ENCODE measurements around the gene EMCN.

The EMCN gene

GRCh38 chr4:100424376-100424775 is 93.4 kb downstream of the EMCN start:
- TF ChIP-seq NFRKB (IDR thresholded peaks at IDR 0.05): no peak
- TF ChIP-seq CTBP1 (IDR thresholded peaks at IDR 0.05; ENCODE audit: borderline replicate concordance): no peak
- TF ChIP-seq SUZ12 (IDR thresholded peaks at IDR 0.05): no peak
- no peak for TF ChIP-seq SP1 (IDR thresholded peaks at IDR 0.05)
- no peak for TF ChIP-seq FOXK2 (IDR thresholded peaks at IDR 0.05)
- TF ChIP-seq HDGF (IDR thresholded peaks at IDR 0.05; ENCODE audit: borderline replicate concordance): no peak
- TF ChIP-seq L3MBTL2 (conservative IDR thresholded peaks at IDR 0.05): no peak
- no peak for TF ChIP-seq ARNT (IDR thresholded peaks at IDR 0.05)
- no peak for TF ChIP-seq FOXM1 (IDR thresholded peaks at IDR 0.05; ENCODE audit: borderline replicate concordance)
- TF ChIP-seq, protein P1, sequence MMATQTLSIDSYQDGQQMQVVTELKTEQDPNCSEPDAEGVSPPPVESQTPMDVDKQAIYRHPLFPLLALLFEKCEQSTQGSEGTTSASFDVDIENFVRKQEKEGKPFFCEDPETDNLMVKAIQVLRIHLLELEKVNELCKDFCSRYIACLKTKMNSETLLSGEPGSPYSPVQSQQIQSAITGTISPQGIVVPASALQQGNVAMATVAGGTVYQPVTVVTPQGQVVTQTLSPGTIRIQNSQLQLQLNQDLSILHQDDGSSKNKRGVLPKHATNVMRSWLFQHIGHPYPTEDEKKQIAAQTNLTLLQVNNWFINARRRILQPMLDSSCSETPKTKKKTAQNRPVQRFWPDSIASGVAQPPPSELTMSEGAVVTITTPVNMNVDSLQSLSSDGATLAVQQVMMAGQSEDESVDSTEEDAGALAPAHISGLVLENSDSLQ (IDR thresholded peaks at IDR 0.05): no peak
- no peak for TF ChIP-seq FOXA1 (IDR thresholded peaks at IDR 0.05)
- no peak for TF ChIP-seq BHLHE40 (IDR thresholded peaks at IDR 0.05; ENCODE audit: borderline replicate concordance)
- CTCF ChIA-PET: no interaction called here
- DNase-seq (ENCODE audit: extremely low spot score): no peak
- POLR2A ChIA-PET: no interaction called here

DNA sequence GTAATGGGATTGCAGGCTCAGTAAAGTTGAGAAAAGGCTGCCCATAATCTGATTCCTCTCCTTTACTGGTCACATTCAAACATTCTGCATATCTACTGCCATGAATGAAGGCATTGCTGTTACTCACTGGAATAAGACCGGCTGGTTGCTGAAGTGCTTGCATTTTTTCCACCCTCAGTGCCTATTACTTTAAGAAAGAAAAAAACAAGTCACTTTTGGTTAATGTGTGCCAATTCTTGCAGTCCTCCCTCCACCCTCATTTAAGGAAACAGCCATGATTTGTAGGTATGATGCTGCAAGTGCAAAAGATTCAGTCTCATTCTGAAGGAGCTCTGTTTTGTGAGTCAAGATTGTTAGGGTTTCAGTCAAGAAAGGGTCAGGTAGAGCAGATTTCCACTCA is 94.9 kb downstream of the EMCN start:
- CTCF ChIA-PET: no interaction called here

DNA sequence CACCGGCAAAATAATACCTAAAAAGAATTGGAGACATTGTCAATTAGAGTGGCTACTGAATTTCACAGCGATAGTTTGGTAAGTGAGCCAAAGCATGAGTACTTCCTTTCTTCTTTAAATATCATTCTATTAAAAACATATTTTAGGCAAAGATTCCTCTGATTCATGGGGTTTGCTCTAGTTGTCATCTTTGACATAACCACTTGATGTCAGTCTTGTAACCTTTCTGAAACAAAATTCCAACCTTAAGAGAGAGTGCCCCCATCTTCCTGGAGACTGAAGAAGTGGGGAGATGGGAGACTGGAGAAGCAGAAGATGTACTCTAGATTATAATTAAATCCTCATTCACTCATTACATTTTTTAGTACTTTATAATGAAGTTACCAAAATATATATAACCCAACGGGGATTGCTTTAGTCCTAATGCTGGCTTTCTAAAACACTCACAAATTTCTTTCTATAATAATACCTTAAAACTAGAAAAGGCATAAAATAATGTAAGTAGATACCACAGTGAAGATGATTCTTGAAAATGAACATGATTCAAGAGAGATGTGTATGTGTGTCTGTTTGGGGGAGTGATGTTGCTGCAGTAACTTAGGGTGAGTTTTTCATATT is 96.4 kb downstream of the EMCN start:
- POLR2A ChIA-PET: no interaction called here
- no peak for TF ChIP-seq FOXM1 (IDR thresholded peaks at IDR 0.05; ENCODE audit: borderline replicate concordance)
- TF ChIP-seq ELF4 (IDR thresholded peaks at IDR 0.05): no peak
- no peak for TF ChIP-seq L3MBTL2 (conservative IDR thresholded peaks at IDR 0.05)
- no peak for TF ChIP-seq FOXA1 (IDR thresholded peaks at IDR 0.05)
- TF ChIP-seq SP1 (IDR thresholded peaks at IDR 0.05): no peak
- no peak for TF ChIP-seq ARNT (IDR thresholded peaks at IDR 0.05)
- TF ChIP-seq BHLHE40 (IDR thresholded peaks at IDR 0.05; ENCODE audit: borderline replicate concordance): no peak
- no peak for TF ChIP-seq ZNF384 (IDR thresholded peaks at IDR 0.05)
- TF ChIP-seq NFRKB (IDR thresholded peaks at IDR 0.05): no peak
- TF ChIP-seq SUZ12 (IDR thresholded peaks at IDR 0.05): no peak
- no peak for TF ChIP-seq CTBP1 (IDR thresholded peaks at IDR 0.05; ENCODE audit: borderline replicate concordance)
- no peak for TF ChIP-seq FOXK2 (IDR thresholded peaks at IDR 0.05)
- no peak for TF ChIP-seq HDGF (IDR thresholded peaks at IDR 0.05; ENCODE audit: borderline replicate concordance)
- DNase-seq (ENCODE audit: extremely low spot score): peak; percentile 12
- CTCF ChIA-PET: no interaction called here

More for the DNA sequence above, 94.9 kb downstream of the EMCN start:
- TF ChIP-seq ARNT (IDR thresholded peaks at IDR 0.05) (no peak), BHLHE40 (IDR thresholded peaks at IDR 0.05; ENCODE audit: borderline replicate concordance) (no peak), L3MBTL2 (conservative IDR thresholded peaks at IDR 0.05) (no peak), ZNF384 (IDR thresholded peaks at IDR 0.05) (no peak), FOXK2 (IDR thresholded peaks at IDR 0.05) (no peak)
- POLR2A ChIA-PET: no interaction called here
- DNase-seq (ENCODE audit: extremely low spot score): no peak

DNA sequence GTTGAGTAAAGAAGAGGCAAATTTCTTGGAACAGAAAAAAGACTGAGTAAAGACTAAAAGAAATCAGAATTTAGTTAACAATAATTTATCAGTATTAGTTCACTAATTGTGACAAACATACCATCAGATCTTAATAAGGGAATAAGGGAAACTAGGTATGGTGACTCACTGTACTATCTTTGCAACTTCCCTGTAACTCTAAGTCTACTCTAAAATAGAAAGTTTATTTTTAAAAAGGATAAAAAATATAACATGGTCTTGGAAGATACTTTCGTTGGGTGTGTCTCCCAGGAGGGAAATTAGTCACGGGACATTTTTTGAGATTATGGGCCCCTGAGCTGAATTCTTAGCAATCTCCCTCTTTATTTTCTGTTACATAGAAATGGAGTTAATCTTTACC is 97.3 kb downstream of the EMCN start:
- CTCF ChIA-PET: no interaction called here
- no peak for DNase-seq (ENCODE audit: extremely low spot score)
- TF ChIP-seq SP1 (IDR thresholded peaks at IDR 0.05): no peak
- POLR2A ChIA-PET: no interaction called here

DNA sequence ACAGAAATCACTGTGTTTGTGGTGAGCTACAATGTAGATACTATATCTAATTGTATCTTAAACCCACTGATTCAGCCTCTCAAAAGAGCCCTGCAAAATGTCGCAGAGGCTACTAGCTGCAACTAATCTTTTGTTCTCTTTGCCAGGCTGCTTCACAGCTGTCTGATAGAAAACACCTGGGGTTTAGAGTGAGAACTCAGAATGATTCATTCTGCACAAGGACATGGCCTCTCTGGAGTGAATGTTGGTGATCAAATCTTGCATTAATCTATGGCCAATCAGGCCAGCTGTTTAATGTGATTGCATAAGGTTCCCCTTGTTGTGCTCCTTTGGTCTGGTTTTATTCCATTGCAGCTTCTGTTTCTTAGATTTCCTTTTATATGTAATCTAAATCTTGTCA is 100.3 kb downstream of the EMCN start:
- DNase-seq (ENCODE audit: extremely low spot score): no peak
- POLR2A ChIA-PET: no interaction called here
- CTCF ChIA-PET: no interaction called here
- no peak for TF ChIP-seq NFRKB (IDR thresholded peaks at IDR 0.05)
- no peak for TF ChIP-seq SUZ12 (IDR thresholded peaks at IDR 0.05)
- TF ChIP-seq SP1 (IDR thresholded peaks at IDR 0.05): no peak
- no peak for TF ChIP-seq LEF1 (IDR thresholded peaks at IDR 0.05; ENCODE audit: borderline replicate concordance)
- TF ChIP-seq CTBP1 (IDR thresholded peaks at IDR 0.05; ENCODE audit: borderline replicate concordance): no peak
- no peak for TF ChIP-seq TARDBP (IDR thresholded peaks at IDR 0.05)
- TF ChIP-seq L3MBTL2 (conservative IDR thresholded peaks at IDR 0.05): no peak
- TF ChIP-seq HDGF (IDR thresholded peaks at IDR 0.05; ENCODE audit: borderline replicate concordance): no peak
- no peak for TF ChIP-seq FOXM1 (IDR thresholded peaks at IDR 0.05; ENCODE audit: borderline replicate concordance)
- no peak for TF ChIP-seq ARNT (IDR thresholded peaks at IDR 0.05)
- TF ChIP-seq ELF4 (IDR thresholded peaks at IDR 0.05): no peak
- TF ChIP-seq ZNF384 (IDR thresholded peaks at IDR 0.05): no peak
- TF ChIP-seq BHLHE40 (IDR thresholded peaks at IDR 0.05; ENCODE audit: borderline replicate concordance): no peak
- TF ChIP-seq, protein P1 (IDR thresholded peaks at IDR 0.05): no peak
- TF ChIP-seq FOXA1 (IDR thresholded peaks at IDR 0.05): no peak

- POLR2A ChIA-PET: no interaction called here
- TF ChIP-seq L3MBTL2 (conservative IDR thresholded peaks at IDR 0.05): no peak
- TF ChIP-seq SUZ12 (IDR thresholded peaks at IDR 0.05): no peak
- TF ChIP-seq TARDBP (IDR thresholded peaks at IDR 0.05): no peak
- TF ChIP-seq, protein P1 (IDR thresholded peaks at IDR 0.05): no peak
- no peak for TF ChIP-seq BHLHE40 (IDR thresholded peaks at IDR 0.05; ENCODE audit: borderline replicate concordance)
- TF ChIP-seq LEF1 (IDR thresholded peaks at IDR 0.05; ENCODE audit: borderline replicate concordance): no peak
- no peak for TF ChIP-seq FOXM1 (IDR thresholded peaks at IDR 0.05; ENCODE audit: borderline replicate concordance)
- no peak for TF ChIP-seq ELF4 (IDR thresholded peaks at IDR 0.05)
- TF ChIP-seq CTBP1 (IDR thresholded peaks at IDR 0.05; ENCODE audit: borderline replicate concordance): no peak
- no peak for TF ChIP-seq ZNF384 (IDR thresholded peaks at IDR 0.05)
- TF ChIP-seq FOXA1 (IDR thresholded peaks at IDR 0.05): no peak
- no peak for TF ChIP-seq NFRKB (IDR thresholded peaks at IDR 0.05)
- TF ChIP-seq ARNT (IDR thresholded peaks at IDR 0.05): no peak
- no peak for TF ChIP-seq HDGF (IDR thresholded peaks at IDR 0.05; ENCODE audit: borderline replicate concordance)
- TF ChIP-seq FOXK2 (IDR thresholded peaks at IDR 0.05): no peak
- no peak for TF ChIP-seq SP1 (IDR thresholded peaks at IDR 0.05)
- DNase-seq (ENCODE audit: extremely low spot score): no peak
- CTCF ChIA-PET: no interaction called here
Measured at GRCh38 chr4:100414016-100414790, 103.6 kb downstream of the EMCN start.

Data from HEK293T (cell line).